HG02884 (cell line): ENCODE results near the gene SLC18A2.

Source experiments
- ATAC-seq: cut with Tn5 transposase; IDR thresholded peaks from one replicate; pipeline ENCODE4 v1.9.1; 2021; ENCODE audit warnings: mild to moderate bottlenecking, moderate library complexity; ENCODE audit not compliant: unreplicated experiment

Gene SLC18A2

GRCh38 chr10:117237401-117237991 is 3.4 kb upstream of the SLC18A2 start:
- ATAC-seq, result no peak

DNA sequence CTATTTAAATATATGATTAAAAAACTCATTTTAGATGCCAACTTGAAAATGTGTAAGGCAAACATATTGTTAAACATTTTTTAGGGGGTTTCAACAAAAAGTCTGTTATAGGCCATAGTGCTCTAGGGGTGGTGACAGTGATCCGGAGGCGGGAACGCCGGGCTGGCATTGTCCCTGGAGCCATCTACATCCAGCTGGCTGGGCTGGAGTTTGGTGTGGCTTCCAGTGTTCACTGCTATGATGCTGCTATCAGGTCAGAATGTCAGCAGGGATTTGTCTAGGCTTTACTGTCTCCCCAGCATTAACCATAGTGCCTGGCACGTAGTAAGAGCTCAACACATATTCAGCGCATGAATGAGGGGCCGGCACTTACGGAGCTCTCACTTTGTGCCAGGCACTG is 1.9 kb upstream of the SLC18A2 start:
- no peak for ATAC-seq

DNA sequence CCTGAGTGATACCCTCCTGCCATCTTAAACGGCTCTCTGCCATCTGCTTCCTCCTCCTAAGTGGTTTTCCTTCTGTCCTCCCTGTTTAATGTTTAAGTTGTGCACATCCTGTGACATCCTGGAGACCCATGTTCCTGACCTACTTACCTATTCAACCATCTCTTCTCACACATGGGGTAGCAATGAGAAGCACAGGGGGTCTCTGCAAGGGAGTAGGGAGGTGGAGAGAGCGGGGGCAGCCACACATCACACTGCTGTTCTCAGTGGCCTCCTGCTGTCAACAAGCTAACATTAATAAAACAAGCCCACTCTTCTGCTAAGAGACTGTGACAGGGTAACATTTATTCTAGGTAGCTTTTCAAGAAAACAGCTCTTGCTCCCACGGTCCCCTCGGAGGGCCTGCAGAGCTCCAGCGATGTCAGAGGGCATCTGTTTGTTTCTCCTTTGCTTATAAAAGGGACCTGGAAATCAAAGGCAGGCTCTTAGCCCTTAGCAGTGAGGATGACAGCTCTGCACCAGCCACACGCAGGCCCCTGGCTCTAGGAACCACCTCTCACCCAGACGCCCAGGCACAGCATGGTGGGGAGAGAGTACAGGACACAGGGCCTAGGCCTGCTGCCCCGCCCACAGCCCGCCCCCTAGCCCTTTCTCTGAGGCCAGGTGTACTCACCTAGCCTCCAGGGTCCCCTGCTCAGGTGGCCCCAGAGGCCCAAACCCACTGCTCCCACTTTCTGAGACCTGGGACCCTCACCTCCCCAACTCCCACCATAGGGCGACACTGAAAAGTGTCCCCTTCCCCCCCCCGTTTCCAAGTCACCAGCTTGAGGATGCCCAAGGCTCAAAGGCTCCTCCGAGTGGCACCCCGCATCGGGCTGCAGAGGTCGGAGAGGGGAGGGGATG is 943 bp upstream of the SLC18A2 start:
- ATAC-seq, result no peak

DNA sequence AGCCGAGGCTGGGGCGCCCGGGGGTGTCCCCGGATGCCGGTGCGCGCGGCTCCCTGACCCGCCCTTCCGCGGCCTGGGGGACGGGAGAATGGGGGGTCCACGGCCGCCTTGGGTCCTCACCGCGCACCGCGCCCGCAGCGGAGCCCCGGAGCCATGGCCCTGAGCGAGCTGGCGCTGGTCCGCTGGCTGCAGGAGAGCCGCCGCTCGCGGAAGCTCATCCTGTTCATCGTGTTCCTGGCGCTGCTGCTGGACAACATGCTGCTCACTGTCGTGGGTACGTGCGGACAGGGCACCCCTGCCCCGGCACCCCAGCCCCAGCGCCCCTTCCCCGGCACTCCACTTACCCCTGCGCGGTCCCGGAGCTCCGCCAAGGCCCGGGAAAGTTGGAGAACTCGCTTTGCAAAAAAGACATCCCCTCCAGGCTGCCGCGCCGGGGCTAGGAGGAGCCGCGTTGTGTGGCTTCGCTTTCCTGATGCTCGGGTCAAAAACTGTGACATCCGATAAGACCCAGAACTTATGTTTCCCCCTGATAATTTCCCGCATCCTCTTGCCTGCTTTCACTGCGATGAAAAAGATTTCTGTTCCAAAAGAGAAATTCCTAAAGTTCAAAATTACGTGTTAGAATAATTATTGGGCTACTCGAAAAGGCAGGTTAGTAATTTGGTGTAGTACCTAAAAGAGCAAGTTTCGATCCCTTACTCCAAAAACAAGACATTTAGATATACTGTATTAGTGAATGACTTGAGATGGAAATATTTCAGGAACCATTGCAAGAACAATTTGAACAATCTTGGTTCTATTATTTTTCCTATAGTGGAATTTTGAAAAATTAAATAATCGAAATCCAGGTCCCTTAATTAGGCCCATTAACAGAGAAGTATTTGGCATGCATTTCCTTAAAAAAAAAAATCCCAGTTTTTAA is 888 bp downstream of the SLC18A2 start:
- ATAC-seq, result no peak

GRCh38 chr10:117242463-117242832 is 1.5 kb downstream of the SLC18A2 start:
- ATAC-seq, result no peak

GRCh38 chr10:117246997-117247671 is 6.2 kb downstream of the SLC18A2 start:
- ATAC-seq, result no peak

DNA sequence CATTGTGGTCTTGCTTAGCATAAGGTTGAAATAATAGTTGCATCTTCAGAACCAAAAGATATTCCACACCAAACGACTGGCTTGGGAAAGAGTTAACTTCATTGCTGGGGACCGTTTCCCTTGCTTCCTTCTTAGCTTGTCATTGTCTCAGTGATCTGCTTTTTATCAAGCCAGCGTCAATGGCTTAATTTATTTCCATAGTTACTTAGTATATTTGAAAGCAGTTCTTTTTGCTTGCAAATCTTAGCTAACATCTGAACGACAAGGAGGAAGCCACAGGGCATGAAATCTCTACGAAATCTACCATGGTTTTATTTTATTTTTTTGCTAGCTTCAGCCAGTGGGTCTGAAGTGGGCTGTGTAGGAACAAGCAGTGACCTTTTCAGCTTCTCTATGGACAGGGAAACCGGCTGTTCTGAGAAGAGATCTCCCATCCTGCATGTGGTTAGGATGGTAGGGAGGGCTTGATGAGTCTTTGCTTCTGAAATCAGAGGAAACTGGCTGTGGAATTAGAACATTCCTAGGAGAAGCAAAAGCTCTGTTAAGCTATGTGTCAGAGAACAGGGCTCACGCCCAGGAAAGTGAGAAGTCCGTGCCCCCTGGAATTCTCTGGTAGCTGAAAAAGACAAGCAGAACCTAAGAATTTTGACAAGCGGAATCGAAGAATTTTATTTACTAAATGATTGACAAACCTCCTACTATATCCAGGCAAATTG is 8.0 kb downstream of the SLC18A2 start:
- ATAC-seq, result no peak

GRCh38 chr10:117249493-117250093 is 8.7 kb downstream of the SLC18A2 start:
- ATAC-seq, result no peak

GRCh38 chr10:117250411-117250810 is 9.5 kb downstream of the SLC18A2 start:
- ATAC-seq, result no peak

DNA sequence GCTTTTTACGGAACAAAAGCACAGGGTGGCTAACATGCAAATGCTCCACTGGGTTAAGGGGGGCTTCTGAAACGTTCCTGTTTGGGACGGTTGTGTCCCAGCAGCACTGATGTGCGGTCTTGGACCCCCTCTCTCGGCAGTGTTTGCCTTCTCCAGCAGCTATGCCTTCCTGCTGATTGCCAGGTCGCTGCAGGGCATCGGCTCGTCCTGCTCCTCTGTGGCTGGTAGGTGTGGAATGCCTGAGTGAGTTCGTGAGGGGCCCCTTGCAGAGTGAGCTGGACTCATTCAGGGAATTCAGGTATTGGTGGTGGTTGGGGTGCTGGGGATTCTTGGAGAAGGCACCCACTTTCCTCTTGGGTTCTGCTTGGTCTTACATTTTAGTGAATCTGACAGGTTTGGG is 13.0 kb downstream of the SLC18A2 start:
- ATAC-seq, result no peak

GRCh38 chr10:117254338-117254737 is 13.4 kb downstream of the SLC18A2 start:
- no peak for ATAC-seq

- ATAC-seq, result no peak
These were observed 14.1 kb downstream of the SLC18A2 start for GRCh38 chr10:117254774-117255735.

GRCh38 chr10:117255835-117256460 is 15.0 kb downstream of the SLC18A2 start:
- ATAC-seq, result no peak

- no peak for ATAC-seq
These were observed 16.0 kb downstream of the SLC18A2 start for GRCh38 chr10:117256910-117257309.

- ATAC-seq, result no peak
These were observed 16.8 kb downstream of the SLC18A2 start for GRCh38 chr10:117257721-117258120.

DNA sequence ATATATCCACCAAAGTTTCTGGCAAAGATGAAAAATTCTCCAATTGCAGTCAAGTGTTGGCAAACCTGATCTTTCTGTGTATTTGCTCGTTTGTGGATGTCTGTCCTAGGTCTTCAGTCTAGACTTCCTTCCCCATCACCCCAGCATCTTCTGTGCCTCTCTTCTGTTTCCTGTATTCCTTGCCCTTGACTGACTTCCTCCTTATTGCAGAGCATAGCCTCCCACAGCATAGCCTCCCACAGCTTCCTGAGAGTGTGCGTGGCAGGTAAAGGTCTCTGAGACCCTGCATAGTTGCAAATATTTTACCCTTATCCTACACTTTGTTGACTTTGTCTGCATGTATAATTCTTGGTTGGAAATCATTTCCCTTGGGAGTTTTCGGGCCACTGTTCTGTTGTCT is 18.4 kb downstream of the SLC18A2 start:
- no peak for ATAC-seq

- ATAC-seq, result no peak
These were observed 19.2 kb downstream of the SLC18A2 start for GRCh38 chr10:117260084-117260483.

DNA sequence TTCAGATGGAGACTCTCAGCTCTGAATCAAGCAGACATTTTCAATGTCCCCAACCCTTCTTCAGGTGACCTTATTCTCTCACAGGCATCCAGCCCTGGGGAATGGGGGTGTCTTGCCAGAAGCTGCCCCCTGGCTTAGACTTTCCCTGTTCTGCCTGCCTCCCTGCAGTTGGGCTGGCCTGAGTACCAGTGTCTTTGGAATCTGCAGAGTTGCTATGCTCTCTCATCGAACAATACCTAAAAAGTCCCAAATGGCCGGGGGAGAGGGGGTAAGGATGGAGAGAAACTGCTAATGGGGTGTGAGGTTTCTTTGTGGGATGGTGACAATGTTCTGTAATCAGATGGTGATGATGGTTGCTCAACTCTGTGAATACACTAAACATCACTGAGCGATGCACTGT is 20.6 kb downstream of the SLC18A2 start:
- no peak for ATAC-seq
